ENCODE results near the gene RBM14.

GRCh38 chr11:66641834-66642233 is 25.4 kb downstream of the RBM14 start:
- TF ChIP-seq CTCF (IDR thresholded peaks at IDR 0.05) (no peak), POLR2A (IDR thresholded peaks at IDR 0.05) (no peak)

Measured in testis (tissue), 2 donors.